ENCODE results near the gene ABCG1. TPM values are rescaled to one million over a fixed set of nuclear protein-coding genes. Genes with fewer than 3 reads are reported as not detected.

ABCG1 gene
- 20.7 and 21.5 TPM in 2 replicates for total RNA-seq

GRCh38 chr21:42218836-42219605 is at the start of gene ABCG1:
Gene ABCG1 (plus strand): TSS chr21:42219140. CDS start chr21:42219263, 123 bp downstream.
- intact Hi-C loops (cut with micrococcal nuclease), result no loop called here

GRCh38 chr21:42169758-42170157 is 49.2 kb upstream of the ABCG1 start:
- intact Hi-C loops (cut with micrococcal nuclease), result no loop called here

GRCh38 chr21:42171091-42172053 is 47.6 kb upstream of the ABCG1 start:
- intact Hi-C loops (cut with micrococcal nuclease), result no loop called here

- intact Hi-C loops (cut with micrococcal nuclease), result no loop called here
These were observed 46.1 kb upstream of the ABCG1 start for GRCh38 chr21:42172596-42173483.

- intact Hi-C loops (cut with micrococcal nuclease), result no loop called here
These were observed 44.8 kb upstream of the ABCG1 start for GRCh38 chr21:42174173-42174572.

GRCh38 chr21:42175110-42175710 is 43.7 kb upstream of the ABCG1 start:
- intact Hi-C loops (cut with micrococcal nuclease), result no loop called here

- intact Hi-C loops (cut with micrococcal nuclease), result no loop called here
These were observed 42.1 kb upstream of the ABCG1 start for GRCh38 chr21:42176859-42177258.

GRCh38 chr21:42179316-42179715 is 39.6 kb upstream of the ABCG1 start:
- intact Hi-C loops (cut with micrococcal nuclease), result no loop called here

- intact Hi-C loops (cut with micrococcal nuclease), result loop anchor here (10.0 kb wide), 1 partner anchor 175 kb away; no protein-coding TSS in a partner anchor
These were observed 38.9 kb upstream of the ABCG1 start for GRCh38 chr21:42180001-42180400.

GRCh38 chr21:42182713-42183371 is 36.1 kb upstream of the ABCG1 start:
- intact Hi-C loops (cut with micrococcal nuclease), result loop anchor here (10.0 kb wide), 1 partner anchor 178 kb away; no protein-coding TSS in a partner anchor

- intact Hi-C loops (cut with micrococcal nuclease), result loop anchor here (10.0 kb wide), 1 partner anchor 179 kb away; no protein-coding TSS in a partner anchor
These were observed 35.3 kb upstream of the ABCG1 start for GRCh38 chr21:42183374-42184266.

- intact Hi-C loops (cut with micrococcal nuclease), result loop anchor here (5.0 to 10.0 kb wide), 2 partner anchors 182 to 426 kb away; no protein-coding TSS in a partner anchor
These were observed 32.3 kb upstream of the ABCG1 start for GRCh38 chr21:42186591-42186990.

- intact Hi-C loops (cut with micrococcal nuclease), result loop anchor here (1.0 to 10.0 kb wide), 13 partner anchors 11 to 424 kb away; no protein-coding TSS in a partner anchor
These were observed 30.8 kb upstream of the ABCG1 start for GRCh38 chr21:42187976-42188653.

GRCh38 chr21:42188663-42189062 is 30.3 kb upstream of the ABCG1 start:
- intact Hi-C loops (cut with micrococcal nuclease), result loop anchor here (1.0 to 10.0 kb wide), 13 partner anchors 11 to 424 kb away; no protein-coding TSS in a partner anchor

- intact Hi-C loops (cut with micrococcal nuclease), result loop anchor here (2.0 to 10.0 kb wide), 4 partner anchors 185 to 423 kb away; no protein-coding TSS in a partner anchor
These were observed 29.5 kb upstream of the ABCG1 start for GRCh38 chr21:42189431-42189830.

- intact Hi-C loops (cut with micrococcal nuclease), result loop anchor here (2.0 to 10.0 kb wide), 4 partner anchors 185 to 422 kb away; no protein-coding TSS in a partner anchor
These were observed 29.0 kb upstream of the ABCG1 start for GRCh38 chr21:42189860-42190485.

- intact Hi-C loops (cut with micrococcal nuclease), result no loop called here
These were observed 28.5 kb upstream of the ABCG1 start for GRCh38 chr21:42190486-42190863.

Data from T-helper 1 cell treated with Interleukin-12 subunit alpha and Interleukin-12 subunit beta and Interleukin-4 antibody, amounts not matched to agents 30 ng/mL and 1 ng/mL, for 36 hours (primary cell).